HG02678 (cell line): Measurements from ENCODE around the gene GULP1.
"Not testable (repeated sequence)": the region's sequence is repeated elsewhere in the genome, so short reads cannot be mapped to it uniquely, and the experiment has no call there.

Experiments used
- ATAC-seq: cut with Tn5 transposase; IDR thresholded peaks from one replicate; pipeline ENCODE4 v1.9.1; 2021; ENCODE audit warnings: mild to moderate bottlenecking, moderate library complexity; ENCODE audit not compliant: unreplicated experiment

The GULP1 gene

GRCh38 chr2:188466078-188466477 lies 174.4 kb downstream of the GULP1 start:
- ATAC-seq = not testable (repeated sequence)

- ATAC-seq = no peak
Measured at GRCh38 chr2:188466761-188467160, 175.1 kb downstream of the GULP1 start.

DNA sequence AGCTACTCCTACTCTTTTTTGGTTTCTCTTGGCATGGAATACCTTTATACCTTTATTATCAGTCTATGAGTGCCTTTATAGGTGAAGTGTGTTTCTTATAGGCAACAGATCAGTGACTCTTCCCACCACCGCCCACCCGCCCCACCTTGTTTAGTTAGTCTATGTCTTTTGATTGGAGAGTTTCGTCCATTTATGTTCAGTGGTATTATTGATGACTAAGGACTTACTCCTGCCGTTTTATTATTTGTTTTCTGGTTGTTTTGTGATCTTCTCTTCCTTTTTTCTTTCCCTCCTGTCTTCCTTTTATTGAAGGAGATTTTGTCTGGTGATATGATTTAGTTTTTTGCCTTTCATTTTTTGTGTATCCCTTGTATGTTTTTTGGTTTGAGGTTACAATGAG lies 179.5 kb downstream of the GULP1 start:
- ATAC-seq = no peak

- no peak for ATAC-seq
Measured at GRCh38 chr2:188473306-188473705, 181.6 kb downstream of the GULP1 start.

DNA sequence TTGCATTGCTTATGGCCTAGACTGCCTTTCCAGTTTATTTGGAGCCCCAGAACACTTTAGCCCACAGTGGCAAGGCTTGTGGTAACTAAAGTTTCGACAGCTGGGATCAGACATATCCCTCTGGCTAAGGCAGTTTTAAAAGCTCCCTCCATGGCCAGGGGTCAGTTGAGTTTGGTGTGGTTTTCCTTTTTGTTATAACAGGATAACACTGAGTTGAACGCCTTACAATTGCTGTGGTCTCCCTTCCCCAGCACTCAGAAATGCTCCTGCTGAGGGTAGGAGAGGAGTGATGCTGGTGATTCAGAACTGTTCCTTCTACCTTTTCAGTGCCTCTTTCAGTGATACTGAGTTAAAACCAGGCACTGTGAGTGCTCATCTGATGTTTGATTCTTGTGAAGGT lies 182.6 kb downstream of the GULP1 start:
- no peak for ATAC-seq

- ATAC-seq = no peak
Measured at GRCh38 chr2:188475945-188476344, 184.3 kb downstream of the GULP1 start.

GRCh38 chr2:188477564-188478103 lies 186.0 kb downstream of the GULP1 start:
- ATAC-seq = no peak

DNA sequence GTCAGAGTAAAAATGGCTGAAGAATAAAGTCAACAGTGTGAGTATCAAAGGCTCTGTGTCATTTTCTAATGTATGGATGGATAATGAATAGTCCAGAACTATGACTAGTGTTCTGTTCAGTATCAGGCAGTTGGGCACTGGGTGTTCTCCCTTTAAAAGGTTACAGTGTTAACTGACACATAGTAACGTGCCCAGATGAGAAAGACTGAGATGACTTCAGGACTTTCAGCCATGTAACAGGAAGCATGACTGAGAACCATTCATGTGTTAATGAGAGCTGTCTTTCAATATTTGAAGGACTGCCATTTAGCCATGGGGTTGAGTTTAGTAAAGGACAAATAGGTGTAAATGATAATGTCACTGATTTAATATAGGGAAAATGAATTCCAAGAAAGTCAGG lies 187.1 kb downstream of the GULP1 start:
- peak; percentile 91 for ATAC-seq

DNA sequence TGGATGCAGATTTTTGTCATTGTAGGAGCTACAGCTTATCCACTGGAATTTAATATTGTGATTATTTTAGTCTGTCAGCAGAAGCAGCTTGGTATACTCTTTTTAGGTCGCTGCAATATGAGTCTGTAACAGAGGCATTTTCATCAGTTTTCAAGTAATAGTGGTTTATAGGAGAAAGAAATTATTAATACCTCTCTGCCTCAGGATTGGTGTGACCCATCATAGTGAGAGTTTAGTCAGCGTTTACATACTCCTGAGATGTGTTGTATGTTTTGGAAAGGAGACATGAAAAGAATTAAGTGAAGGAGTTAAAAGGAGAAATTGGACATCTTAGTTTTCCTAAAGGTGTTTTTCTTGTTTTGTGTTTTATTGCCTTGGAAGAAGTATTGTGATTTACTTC lies 189.8 kb downstream of the GULP1 start:
- ATAC-seq = no peak

DNA sequence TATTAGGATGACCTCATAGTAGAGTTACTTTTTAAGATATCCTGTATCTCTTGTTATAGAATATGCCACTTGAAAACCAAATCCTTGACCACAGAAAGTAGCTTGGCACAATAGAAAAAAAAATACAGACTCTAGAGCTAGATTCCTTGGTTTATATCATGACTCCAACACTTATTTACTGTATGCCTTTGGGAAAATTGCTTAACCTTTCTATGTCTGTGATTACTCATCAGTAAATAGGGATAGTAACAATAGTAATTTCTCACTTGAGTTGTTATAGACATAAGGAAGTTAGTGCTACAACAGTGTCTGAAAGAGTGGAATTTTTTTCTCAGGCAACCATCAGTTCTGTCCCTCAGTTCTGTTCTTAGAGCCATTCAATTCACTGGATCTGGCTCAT lies 193.8 kb downstream of the GULP1 start:
- ATAC-seq = no peak

DNA sequence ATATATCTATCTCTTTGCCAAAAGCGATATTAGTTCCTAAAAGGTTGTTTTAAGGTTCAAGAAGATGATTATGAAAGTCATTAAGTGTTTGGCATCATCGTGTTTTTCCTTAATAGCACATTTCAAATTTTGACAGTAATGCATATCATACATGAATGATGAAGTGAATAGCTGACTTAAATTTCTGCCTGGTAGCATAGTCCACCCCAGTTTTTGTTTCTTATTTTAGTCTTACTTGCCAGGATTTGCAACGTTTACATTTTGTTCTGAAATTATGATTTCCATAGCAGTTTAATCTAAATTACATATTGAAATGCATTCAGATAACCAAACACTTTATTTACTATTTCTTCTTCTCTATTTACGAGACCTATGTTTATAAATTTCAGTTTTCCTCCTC lies 201.1 kb downstream of the GULP1 start:
- no peak for ATAC-seq

- no peak for ATAC-seq
Measured at GRCh38 chr2:188494906-188495305, 203.2 kb downstream of the GULP1 start.

- ATAC-seq = no peak
Measured at GRCh38 chr2:188495969-188496431, 204.3 kb downstream of the GULP1 start.

GRCh38 chr2:188497726-188498125 lies 206.1 kb downstream of the GULP1 start:
- no peak for ATAC-seq

DNA sequence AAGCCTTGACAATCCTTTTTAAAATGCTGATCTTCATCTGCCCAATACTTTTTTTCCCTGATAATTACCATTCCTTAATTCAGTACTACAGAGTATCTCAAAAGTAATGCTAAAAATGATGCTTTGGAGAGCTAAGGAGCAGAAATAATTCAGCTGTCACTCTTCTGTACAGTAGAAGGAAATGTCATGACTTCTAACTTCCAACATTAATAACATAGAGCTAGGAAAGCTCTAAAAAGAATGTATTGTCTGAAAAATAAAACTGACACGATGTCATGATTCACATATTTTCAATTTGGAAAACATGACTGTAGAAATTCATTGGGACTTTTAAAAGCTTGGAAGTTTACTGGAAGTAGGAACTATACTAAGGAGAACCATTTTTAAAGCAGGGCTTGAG lies 212.3 kb downstream of the GULP1 start:
- no peak for ATAC-seq

DNA sequence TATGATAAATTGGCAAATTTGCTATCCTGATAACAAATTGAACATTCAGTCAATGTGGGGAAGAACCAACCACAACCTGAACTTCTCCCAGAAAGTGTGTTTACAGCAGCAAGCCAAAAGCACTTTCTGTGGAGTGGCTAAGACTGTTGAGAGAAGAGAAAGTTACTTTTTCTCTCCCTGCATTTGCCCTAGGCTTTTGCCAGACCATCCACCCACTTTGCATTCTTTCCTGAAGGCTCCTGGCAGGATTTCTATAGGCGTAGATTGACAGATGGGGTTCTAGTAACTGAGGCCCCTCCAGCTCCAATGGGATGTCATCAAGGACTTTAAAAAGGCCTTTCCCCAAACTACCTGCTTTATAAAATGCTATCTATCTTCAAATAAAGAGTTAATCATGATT lies 215.2 kb downstream of the GULP1 start:
- ATAC-seq = no peak

DNA sequence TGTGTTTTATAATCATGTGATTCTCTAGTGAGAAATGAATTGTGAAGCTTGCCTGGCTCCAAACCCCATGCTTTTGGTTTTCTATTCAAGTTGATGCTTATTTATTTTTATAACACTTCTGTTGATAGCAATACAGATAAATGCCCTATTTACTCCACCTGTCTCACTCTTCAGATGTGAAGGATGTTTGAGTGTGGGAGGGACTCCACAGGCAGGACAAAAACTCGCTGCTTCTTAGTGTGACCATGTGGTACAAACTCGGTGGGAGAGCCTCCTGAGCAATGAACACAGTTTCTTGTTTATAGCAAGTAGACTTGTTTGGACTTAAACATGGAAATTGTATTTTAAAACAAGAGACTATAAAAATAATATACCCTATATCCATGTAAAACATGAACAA lies 219.7 kb downstream of the GULP1 start:
- no peak for ATAC-seq

- peak; percentile 56 for ATAC-seq
Measured at GRCh38 chr2:188512456-188512855, 220.8 kb downstream of the GULP1 start.

GRCh38 chr2:188515918-188516317 lies 224.2 kb downstream of the GULP1 start:
- no peak for ATAC-seq

DNA sequence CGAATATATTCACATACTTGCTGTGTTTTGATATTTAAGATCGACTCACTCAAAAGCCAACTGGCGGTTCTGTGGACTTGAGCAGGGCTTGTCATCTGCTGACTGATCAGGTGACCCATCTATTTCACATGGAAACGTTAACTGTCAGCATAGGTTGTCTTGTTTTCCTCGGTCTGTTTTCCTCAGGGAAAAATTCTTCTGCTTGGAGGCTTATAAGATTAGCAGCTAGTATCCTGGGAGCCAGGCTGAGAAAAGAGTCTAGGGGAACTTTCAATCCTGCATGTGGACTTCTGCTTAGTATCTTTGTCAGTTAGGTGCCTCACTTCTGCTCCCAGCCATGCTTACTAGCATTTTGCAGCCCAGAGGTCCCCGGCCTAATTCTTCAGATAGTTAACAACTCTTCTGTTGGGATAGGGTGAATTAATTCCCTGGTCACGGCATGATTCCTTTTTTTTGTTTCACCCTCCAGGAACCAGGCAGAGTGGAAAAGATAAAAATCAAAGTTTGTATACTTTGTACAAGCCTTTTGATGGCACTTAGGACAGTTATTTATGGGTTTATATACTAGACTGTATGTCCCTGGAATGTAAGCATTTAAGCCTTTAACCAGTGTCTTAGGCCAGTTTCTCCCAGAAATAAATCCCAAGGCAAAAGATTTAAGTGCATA lies 226.0 kb downstream of the GULP1 start:
- ATAC-seq = no peak

GRCh38 chr2:188518381-188518780 lies 226.7 kb downstream of the GULP1 start:
- ATAC-seq = no peak

DNA sequence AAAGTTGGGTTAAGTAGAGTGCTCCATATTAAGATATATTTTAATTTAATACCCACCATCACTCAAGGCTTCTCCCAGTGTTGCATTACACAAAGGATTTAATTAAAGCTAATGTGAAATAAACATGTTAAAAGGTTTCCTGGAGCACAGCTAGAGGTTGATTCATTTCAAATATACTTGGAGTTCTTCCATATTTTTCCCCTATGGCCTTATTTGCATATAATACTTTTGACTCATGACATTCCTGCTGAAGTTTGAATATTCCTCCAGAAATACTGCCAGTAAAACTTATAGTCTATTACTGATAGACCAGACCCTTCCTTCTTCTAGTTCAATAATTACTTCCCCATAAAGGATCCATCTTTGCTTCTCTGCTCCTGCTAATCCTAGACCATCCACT lies 227.5 kb downstream of the GULP1 start:
- no peak for ATAC-seq

GRCh38 chr2:188522517-188522916 lies 230.8 kb downstream of the GULP1 start:
- ATAC-seq = no peak
